HG03571 (cell line): Measurements from ENCODE around the gene RAD51C.
"Not testable (repeated sequence)": the region's sequence is repeated elsewhere in the genome, so short reads cannot be mapped to it uniquely, and the experiment has no call there.

ENCODE experiments used
- ATAC-seq: cut with Tn5 transposase; IDR thresholded peaks from one replicate; pipeline ENCODE4 v1.9.1; 2021; ENCODE audit not compliant: unreplicated experiment

The RAD51C gene

GRCh38 chr17:58734040-58734439 lies 41.6 kb downstream of the RAD51C start:
- ATAC-seq: no peak

DNA sequence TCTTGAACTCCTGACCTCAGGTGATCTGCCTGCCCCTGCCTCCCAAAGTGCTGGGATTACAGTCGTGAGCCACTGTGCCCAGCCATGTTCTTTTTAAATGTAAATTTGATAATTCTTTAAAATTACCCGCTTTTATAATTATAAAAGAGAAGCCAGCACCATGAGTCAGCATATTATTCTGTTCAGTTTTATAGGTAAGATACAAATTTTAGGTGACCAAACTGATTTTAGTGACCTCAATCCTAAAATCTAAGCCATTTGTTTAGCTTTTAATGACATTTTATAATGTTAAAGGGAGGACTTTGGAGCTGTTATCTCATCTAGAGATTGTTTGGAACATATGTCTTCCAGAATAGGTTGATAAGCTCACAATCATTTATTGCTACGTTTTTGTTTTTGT lies 42.4 kb downstream of the RAD51C start:
- ATAC-seq: no peak

- ATAC-seq: no peak
Measured at GRCh38 chr17:58741121-58741625, 48.8 kb downstream of the RAD51C start.

GRCh38 chr17:58747674-58748073 lies 55.3 kb downstream of the RAD51C start:
- ATAC-seq: no peak

DNA sequence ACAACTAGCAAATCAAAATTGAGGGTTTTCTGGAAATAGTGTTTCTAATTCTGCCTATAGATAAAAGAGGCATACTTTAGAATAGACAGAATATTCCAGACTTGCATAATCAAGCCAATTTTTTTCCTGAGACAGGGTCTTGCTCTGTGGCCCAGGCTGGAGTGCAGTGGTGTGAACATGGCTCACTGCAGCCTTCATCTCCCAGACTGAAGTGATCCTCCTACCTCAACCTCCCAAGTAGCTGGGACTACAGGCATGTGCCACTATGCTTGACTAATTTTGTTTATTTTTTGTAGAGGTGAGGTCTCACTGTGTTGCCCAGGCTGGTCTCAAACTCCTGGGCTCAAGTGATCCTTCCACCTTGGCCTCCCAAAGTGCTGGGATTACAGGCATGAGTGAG lies 57.2 kb downstream of the RAD51C start:
- not testable (repeated sequence) for ATAC-seq

- no peak for ATAC-seq
Measured at GRCh38 chr17:58753026-58753425, 60.6 kb downstream of the RAD51C start.

GRCh38 chr17:58755269-58755576 lies 62.8 kb downstream of the RAD51C start:
- no peak for ATAC-seq

- ATAC-seq: no peak
Measured at GRCh38 chr17:58755577-58756245, 63.3 kb downstream of the RAD51C start, which contains the start of gene PPM1E. TSS of gene PPM1E (plus strand) at chr17:58755854.

GRCh38 chr17:58756246-58757161 lies 64.1 kb downstream of the RAD51C start:
- ATAC-seq: no peak

DNA sequence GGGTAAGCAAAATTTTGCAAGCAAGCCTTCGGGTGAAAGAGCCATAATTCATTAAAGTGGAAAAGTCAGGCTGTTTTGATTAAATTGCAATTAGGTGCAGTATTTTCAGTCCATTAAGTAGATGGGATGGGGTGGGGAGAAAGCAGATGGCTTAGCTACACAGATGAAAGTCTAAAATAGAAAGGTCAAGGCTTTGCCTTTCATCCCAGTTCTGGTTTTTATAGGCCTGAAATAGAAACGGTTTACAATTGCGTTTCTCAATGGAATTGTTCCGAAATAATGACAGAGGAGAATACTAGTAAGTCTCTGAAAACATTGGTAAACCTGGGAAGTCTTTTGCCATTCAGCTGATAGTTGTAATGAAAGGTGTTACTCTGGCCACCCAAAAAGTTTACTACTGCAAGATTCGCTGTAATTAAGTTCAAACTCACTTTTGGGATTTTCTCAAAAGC lies 64.8 kb downstream of the RAD51C start:
- no peak for ATAC-seq

DNA sequence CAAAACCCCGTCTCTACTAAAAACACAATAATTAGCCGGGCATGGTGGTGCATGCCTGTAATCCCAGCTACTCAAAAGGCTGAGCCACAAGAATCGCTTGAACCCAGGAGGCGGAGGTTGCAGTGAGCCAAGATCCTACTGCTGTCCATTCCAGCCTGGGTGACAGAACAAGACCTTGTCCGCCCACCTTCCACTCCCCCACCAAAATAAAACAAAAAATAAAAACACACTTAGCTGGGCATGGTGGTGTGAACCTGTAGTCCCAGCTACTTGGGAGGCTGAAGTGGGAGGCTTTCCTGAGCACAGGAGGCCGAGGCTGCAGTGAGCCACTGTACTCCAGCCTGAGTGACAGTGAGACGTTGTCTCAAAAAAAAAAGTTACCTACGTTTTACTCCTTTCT lies 66.5 kb downstream of the RAD51C start:
- ATAC-seq: no peak

DNA sequence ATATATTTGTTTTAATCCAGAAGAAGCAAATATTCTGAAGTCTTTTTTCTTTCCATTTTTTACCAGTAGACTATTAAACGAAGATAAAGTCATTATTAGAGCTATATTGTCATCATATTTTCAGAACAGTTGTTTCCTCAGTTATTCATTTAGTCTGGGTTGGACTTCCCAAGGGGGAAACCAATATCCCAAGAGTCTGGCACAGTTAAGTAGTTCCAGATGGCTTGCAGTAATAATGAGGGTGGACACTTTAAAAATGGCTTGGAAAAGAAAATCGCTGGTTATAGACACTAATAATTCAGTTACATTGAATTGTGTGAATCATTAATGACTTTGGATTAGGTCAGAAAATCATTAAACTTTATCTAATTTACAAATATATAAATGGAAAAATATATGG lies 67.1 kb downstream of the RAD51C start:
- no peak for ATAC-seq

- no peak for ATAC-seq
Measured at GRCh38 chr17:58760248-58760647, 67.8 kb downstream of the RAD51C start.

DNA sequence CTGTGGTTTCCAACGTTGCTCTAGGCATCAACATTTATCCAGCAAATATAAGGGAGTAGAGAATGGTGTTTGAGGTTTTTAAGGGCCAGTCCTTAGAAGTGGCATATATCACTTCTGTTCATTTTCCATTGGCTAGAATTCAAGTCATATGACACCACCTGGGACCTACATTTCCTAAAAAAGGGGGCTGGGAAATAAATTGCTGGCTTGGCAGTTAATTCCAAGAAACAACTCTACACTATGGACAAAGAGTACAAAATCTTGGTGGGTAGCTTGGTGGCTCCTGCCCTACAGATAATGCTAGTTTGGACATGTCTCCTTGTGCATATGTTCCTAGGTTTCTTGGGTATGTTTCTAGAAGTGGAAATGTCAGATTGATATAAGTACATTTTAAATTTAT lies 70.9 kb downstream of the RAD51C start:
- ATAC-seq: no peak

DNA sequence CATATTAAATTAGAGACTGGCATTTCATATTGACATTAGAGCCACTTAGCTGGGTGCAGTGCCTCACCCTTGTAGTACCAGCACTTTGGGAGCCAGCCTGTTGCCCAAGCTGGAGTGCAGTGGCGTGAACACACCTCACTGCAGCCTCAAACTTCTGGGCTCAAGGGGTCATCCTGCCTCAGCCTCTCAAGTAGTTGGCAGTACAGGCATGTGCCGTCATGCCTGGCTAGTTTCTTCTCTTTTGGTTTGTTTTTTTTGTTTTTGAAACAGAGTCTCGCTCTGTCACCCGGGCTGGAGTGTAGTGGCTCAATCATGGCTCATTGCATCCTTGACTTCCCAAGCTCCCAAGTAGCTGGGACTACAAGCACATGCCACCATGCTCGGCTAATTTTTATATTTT lies 72.0 kb downstream of the RAD51C start:
- ATAC-seq: no peak

DNA sequence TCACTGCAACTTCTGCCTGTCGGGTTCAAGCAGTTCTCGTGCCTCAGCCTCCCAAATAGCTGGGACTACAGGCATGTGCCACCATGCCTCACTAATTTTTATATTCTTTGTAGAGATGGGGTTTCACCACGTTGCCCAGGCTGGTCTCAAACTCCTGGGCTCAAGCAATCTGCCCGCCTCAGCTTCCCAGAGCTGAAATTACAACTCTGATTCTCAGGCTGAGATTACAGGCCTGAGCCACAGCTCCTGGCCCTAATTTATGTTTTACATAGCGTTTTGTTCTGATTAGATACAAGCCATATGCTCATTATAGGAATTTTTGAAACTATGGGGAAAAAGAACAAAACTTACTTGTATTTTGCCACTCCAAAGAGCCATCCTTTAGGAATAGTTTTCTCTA lies 86.1 kb downstream of the RAD51C start:
- ATAC-seq: not testable (repeated sequence)

DNA sequence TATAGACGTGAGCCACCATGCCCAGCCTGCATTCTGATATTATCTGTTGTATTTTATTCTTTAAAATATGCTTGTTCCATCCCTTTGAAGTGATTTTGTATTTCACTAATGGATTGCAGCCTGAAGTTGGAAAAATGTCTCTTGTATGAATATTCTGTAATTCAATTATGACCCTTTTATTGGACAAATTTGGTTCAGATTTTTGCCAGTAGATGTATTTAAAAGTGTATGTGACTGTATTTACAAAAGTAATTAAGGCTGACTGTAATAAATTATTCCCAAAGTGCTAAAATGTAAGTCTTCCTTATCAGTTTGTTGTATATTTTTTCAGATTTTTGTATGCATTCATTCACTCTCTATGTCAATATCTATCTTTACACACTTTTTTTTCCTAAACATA lies 87.0 kb downstream of the RAD51C start:
- ATAC-seq: no peak

GRCh38 chr17:58783380-58783779 lies 91.0 kb downstream of the RAD51C start:
- ATAC-seq: no peak

DNA sequence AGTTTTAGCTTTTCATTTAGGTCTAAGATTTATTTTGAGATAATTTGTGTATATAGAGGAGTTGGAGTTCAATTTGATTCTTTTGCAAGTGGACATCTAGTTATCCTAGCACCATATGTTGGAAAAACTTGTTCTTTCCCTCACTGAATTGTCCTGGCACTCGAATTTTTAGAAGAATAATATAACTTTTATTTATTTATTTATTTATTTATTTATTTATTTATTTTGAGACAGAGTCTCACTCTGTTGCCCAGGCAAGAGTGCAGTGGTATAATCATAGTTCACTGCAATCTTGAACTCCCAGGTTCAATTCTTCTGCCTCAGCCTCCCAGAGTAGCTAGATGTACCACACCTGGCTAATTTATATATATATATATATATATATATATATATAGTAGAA lies 92.7 kb downstream of the RAD51C start:
- no peak for ATAC-seq
